ENCODE measurements around the gene TPST1.
"Not testable (repeated sequence)": the region's sequence is repeated elsewhere in the genome, so short reads cannot be mapped to it uniquely, and the experiment has no call there.

The TPST1 gene

GRCh38 chr7:66189695-66190503, 15.2 kb upstream of the TPST1 start:
- DNase-seq: no peak

- no peak for DNase-seq
These were observed 14.7 kb upstream of the TPST1 start for GRCh38 chr7:66190504-66190857.

GRCh38 chr7:66193146-66193725, 11.9 kb upstream of the TPST1 start:
- DNase-seq: no peak

GRCh38 chr7:66198469-66198868, 6.7 kb upstream of the TPST1 start:
- no peak for DNase-seq

- no peak for DNase-seq
These were observed 6.2 kb upstream of the TPST1 start for GRCh38 chr7:66198956-66199355.

- DNase-seq: no peak
These were observed 2.7 kb upstream of the TPST1 start for GRCh38 chr7:66202441-66202840.

GRCh38 chr7:66205741-66206090, 582 bp downstream of the TPST1 start:
- no peak for DNase-seq

GRCh38 chr7:66206119-66206933, 1.2 kb downstream of the TPST1 start:
- DNase-seq: peak; percentile 33

- DNase-seq: no peak
These were observed 1.8 kb downstream of the TPST1 start for GRCh38 chr7:66206934-66207240.

GRCh38 chr7:66207540-66207939, 2.4 kb downstream of the TPST1 start:
- DNase-seq: no peak

GRCh38 chr7:66211429-66211828, 6.3 kb downstream of the TPST1 start:
- peak; percentile 34 for DNase-seq

GRCh38 chr7:66213637-66214036, 8.5 kb downstream of the TPST1 start:
- DNase-seq: peak; percentile 22

- DNase-seq: no peak
These were observed 11.6 kb downstream of the TPST1 start for GRCh38 chr7:66216687-66217086.

GRCh38 chr7:66219805-66220204, 14.7 kb downstream of the TPST1 start:
- DNase-seq: no peak

GRCh38 chr7:66221442-66221841, 16.3 kb downstream of the TPST1 start:
- no peak for DNase-seq

GRCh38 chr7:66227808-66228207, 22.7 kb downstream of the TPST1 start:
- no peak for DNase-seq

- DNase-seq: not testable (repeated sequence)
These were observed 26.4 kb downstream of the TPST1 start for GRCh38 chr7:66231326-66232216.

- DNase-seq: no peak
These were observed 28.5 kb downstream of the TPST1 start for GRCh38 chr7:66233638-66234037.

GRCh38 chr7:66236713-66237303, 31.7 kb downstream of the TPST1 start:
- no peak for DNase-seq

GRCh38 chr7:66237906-66238772, 33.0 kb downstream of the TPST1 start:
- no peak for DNase-seq

- DNase-seq: no peak
These were observed 33.8 kb downstream of the TPST1 start for GRCh38 chr7:66238773-66239466.
